ENCODE results near the gene GNAZ. TPM values are rescaled to one million over a fixed set of nuclear protein-coding genes. Genes with fewer than 3 reads are reported as not detected.
"Not testable (repeated sequence)": the region's sequence is repeated elsewhere in the genome, so short reads cannot be mapped to it uniquely, and the experiment has no call there.

The GNAZ gene
- total RNA-seq, 1 experiment from 2014 or later = 5.0 TPM

- Histone ChIP-seq H2BK5ac (ENCODE audit: insufficient read length, low read length) (no peak overlapping the region), H3K18ac (ENCODE audit: insufficient read length, low read depth, low read length) (no peak overlapping the region), H3K14ac (ENCODE audit: insufficient read depth, low read length) (no peak overlapping the region), H4K91ac (ENCODE audit: insufficient read length, low read depth, low read length) (no peak overlapping the region), H3K56ac (ENCODE audit: insufficient read length, low read depth, low read length) (no peak overlapping the region), H2BK120ac (ENCODE audit: low read depth, low read length, poor library complexity, severe bottlenecking) (no peak overlapping the region), H3T11ph (ENCODE audit: low read length) (no peak overlapping the region), H3K4ac (ENCODE audit: low read depth, low read length) (no peak overlapping the region), H3K9ac (ENCODE audit: extremely low read depth, insufficient read length, low read length) (no peak overlapping the region), H3K27me3 (ENCODE audit: insufficient read depth, low read length) (no peaks in the 10 kb centered on the region), H4K5ac (ENCODE audit: insufficient read length, low read depth, low read length) (no peak overlapping the region), H2AK5ac (ENCODE audit: insufficient read length, low read length) (no peak overlapping the region), H4K8ac (replicated peaks; ENCODE audit: insufficient read length, low read depth, low read length) (no peak overlapping the region), H2BK12ac (ENCODE audit: insufficient read length, low read depth, low read length) (no peak overlapping the region), H3K27ac (ENCODE audit: insufficient read length, low read depth, low read length) (no peak overlapping the region), H3K23me2 (ENCODE audit: insufficient read length, low read depth, low read length, poor library complexity, severe bottlenecking) (no peaks in the 10 kb centered on the region), H3K79me2 (ENCODE audit: insufficient read depth, low read length) (no peaks in the 10 kb centered on the region), H2BK20ac (ENCODE audit: low read depth, low read length, poor library complexity, severe bottlenecking) (no peak overlapping the region), H2AFZ (ENCODE audit: low read length) (no peak overlapping the region), H3K4me1 (ENCODE audit: insufficient read depth, low read length) (peaks cover 2% of the 10 kb centered on the region; the same call in 1 of the 2 replicates), H3K9me3 (ENCODE audit: control insufficient read depth, low read depth, low read length) (peaks cover 7% of the 10 kb centered on the region), H2BK15ac (ENCODE audit: low read depth, low read length) (no peak overlapping the region), H4K20me1 (ENCODE audit: control insufficient read depth, insufficient read depth, insufficient read length) (no peaks in the 10 kb centered on the region), H3K4me2 (ENCODE audit: insufficient read depth, insufficient read length, low read length) (no peak overlapping the region), H3K23ac (ENCODE audit: insufficient read length, low read depth, low read length) (no peak overlapping the region), H3K79me1 (ENCODE audit: insufficient read depth, low read depth, low read length, poor library complexity, severe bottlenecking) (no peaks in the 10 kb centered on the region)
- no peak for TF ChIP-seq CTCF (conservative IDR thresholded peaks at IDR 0.05)
- no CpG with 5 or more reads among the region's 6 CpGs for WGBS (ENCODE audit: extremely low coverage, insufficient read length, low lambda C conversion rate)
- peaks cover 23 to 37% of the 10 kb centered on the region in 2 experiments for H3K9me3 Mint-ChIP-seq
- peak; percentile 26 for DNase-seq
- peaks cover 0 to 30% (median 0%) of the 10 kb centered on the region in 3 experiments; a peak in 3 of 7 replicates for H3K36me3 Mint-ChIP-seq (ENCODE audit: insufficient read depth in 1 of 3, low read depth in 3 of 3)
- no peak overlapping the region for H3K27ac Mint-ChIP-seq
- H3K27me3 Mint-ChIP-seq (ENCODE audit: low read depth) = peaks cover 46% of the 10 kb centered on the region
- H3K4me3 Mint-ChIP-seq = no peak overlapping the region
- peaks cover 32 to 38% of the 10 kb centered on the region in 2 experiments for H3K4me1 Mint-ChIP-seq
These were observed 22.6 kb upstream of the GNAZ start for GRCh38 chr22:23047742-23048141.

- H2BK20ac ChIP-seq (ENCODE audit: low read depth, low read length, poor library complexity, severe bottlenecking); H2BK5ac ChIP-seq (ENCODE audit: insufficient read length, low read length); H3K4me1 ChIP-seq (ENCODE audit: insufficient read depth, low read length); H3T11ph ChIP-seq (ENCODE audit: low read length); H2BK120ac ChIP-seq (ENCODE audit: low read depth, low read length, poor library complexity, severe bottlenecking); DNase-seq; H4K8ac ChIP-seq (replicated peaks; ENCODE audit: insufficient read length, low read depth, low read length); H3K23ac ChIP-seq (ENCODE audit: insufficient read length, low read depth, low read length); H3K4ac ChIP-seq (ENCODE audit: low read depth, low read length); H3K56ac ChIP-seq (ENCODE audit: insufficient read length, low read depth, low read length); H3K23me2 ChIP-seq (ENCODE audit: insufficient read length, low read depth, low read length, poor library complexity, severe bottlenecking); H3K18ac ChIP-seq (ENCODE audit: insufficient read length, low read depth, low read length); H4K91ac ChIP-seq (ENCODE audit: insufficient read length, low read depth, low read length); H3K79me2 ChIP-seq (ENCODE audit: insufficient read depth, low read length); H3K27ac ChIP-seq (ENCODE audit: insufficient read length, low read depth, low read length); H3K9ac ChIP-seq (ENCODE audit: extremely low read depth, insufficient read length, low read length); H3K9me3 ChIP-seq (ENCODE audit: control insufficient read depth, low read depth, low read length); H3K4me3 Mint-ChIP-seq; H2AK5ac ChIP-seq (ENCODE audit: insufficient read length, low read length); H3K27me3 ChIP-seq (ENCODE audit: insufficient read depth, low read length); H2BK12ac ChIP-seq (ENCODE audit: insufficient read length, low read depth, low read length); H2AFZ ChIP-seq (ENCODE audit: low read length); H2BK15ac ChIP-seq (ENCODE audit: low read depth, low read length); H3K14ac ChIP-seq (ENCODE audit: insufficient read depth, low read length); H3K79me1 ChIP-seq (ENCODE audit: insufficient read depth, low read depth, low read length, poor library complexity, severe bottlenecking); H3K27ac Mint-ChIP-seq; H4K20me1 ChIP-seq (ENCODE audit: control insufficient read depth, insufficient read depth, insufficient read length); H4K5ac ChIP-seq (ENCODE audit: insufficient read length, low read depth, low read length); H3K4me2 ChIP-seq (ENCODE audit: insufficient read depth, insufficient read length, low read length): not testable (repeated sequence)
- H3K36me3 Mint-ChIP-seq (ENCODE audit: insufficient read depth in 1 of 3, low read depth in 3 of 3) = peaks cover 0 to 30% (median 0%) of the 10 kb centered on the region in 3 experiments; a peak in 3 of 7 replicates
- H3K9me3 Mint-ChIP-seq = peaks cover 23 to 38% of the 10 kb centered on the region in 2 experiments
- H3K4me1 Mint-ChIP-seq = peaks cover 21 to 25% of the 10 kb centered on the region in 2 experiments
- H3K27me3 Mint-ChIP-seq (ENCODE audit: low read depth) = peaks cover 70% of the 10 kb centered on the region
- no CpG with 5 or more reads among the region's 1 CpG for WGBS (ENCODE audit: extremely low coverage, insufficient read length, low lambda C conversion rate)
These were observed 19.8 kb upstream of the GNAZ start for GRCh38 chr22:23050546-23050945.
